GM23248 (cell line): ENCODE measurements around the gene KCNMA1. TPM values are rescaled to one million over a fixed set of nuclear protein-coding genes. Genes with fewer than 3 reads are reported as not detected.

ENCODE experiments used
- DNase-seq: peaks from one replicate; pipeline ENCODE4 v3.0.0-alpha.2; 2015
- H2AFZ ChIP-seq: fragments of 200-600 bp; sonication (generic); 2 replicates; pipeline ENCODE4 v1.6.1; 2016; ENCODE audit warnings: antibody characterized with exemption
- H3F3A ChIP-seq: fragments of 200-600 bp; sonication (generic); 2 replicates; pipeline ENCODE4 v1.6.1; 2016; ENCODE audit warnings: mild to moderate bottlenecking, antibody characterized with exemption, mixed run types; ENCODE audit not compliant: insufficient read depth
- H3K27ac ChIP-seq: fragments of 200-600 bp; sonication (generic); 2 replicates; pipeline ENCODE4 v1.5.1; 2016; ENCODE audit warnings: mild to moderate bottlenecking
- H3K27me3 ChIP-seq: fragments of 200-600 bp; sonication (generic); replicated peaks from 2 replicates; pipeline ENCODE4 v1.6.1; 2016; ENCODE audit warnings: mild to moderate bottlenecking; ENCODE audit not compliant: insufficient read depth
- H3K36me3 ChIP-seq: fragments of 200-600 bp; sonication (generic); 2 replicates; pipeline ENCODE4 v1.6.1; 2016; ENCODE audit warnings: low read depth, mild to moderate bottlenecking
- H3K4me1 ChIP-seq: fragments of 200-600 bp; sonication (generic); 2 replicates; pipeline ENCODE4 v1.6.1; 2016; ENCODE audit warnings: mild to moderate bottlenecking; ENCODE audit not compliant: insufficient read depth
- H3K4me2 ChIP-seq: fragments of 200-600 bp; sonication (generic); one replicate; pipeline ENCODE4 v1.6.1; 2016; ENCODE audit warnings: mild to moderate bottlenecking; ENCODE audit not compliant: unreplicated experiment
- H3K4me3 ChIP-seq: fragments of 200-600 bp; sonication (generic); 2 replicates; pipeline ENCODE4 v1.5.1; 2016; ENCODE audit warnings: mild to moderate bottlenecking
- H3K79me2 ChIP-seq: fragments of 200-600 bp; sonication (generic); 2 replicates; pipeline ENCODE4 v1.6.1; 2016; ENCODE audit warnings: mild to moderate bottlenecking; ENCODE audit not compliant: insufficient read depth
- H3K9ac ChIP-seq: fragments of 200-600 bp; sonication (generic); 2 replicates; pipeline ENCODE4 v1.6.1; 2016; ENCODE audit warnings: mild to moderate bottlenecking
- H3K9me2 ChIP-seq: fragments of 200-600 bp; sonication (generic); 2 replicates; pipeline ENCODE4 v1.6.1; 2016; ENCODE audit warnings: mixed run types, mild to moderate bottlenecking, moderate library complexity; ENCODE audit not compliant: insufficient read depth
- H3K9me3 ChIP-seq: fragments of 200-600 bp; sonication (generic); one replicate; pipeline ENCODE4 v1.6.1; 2017; ENCODE audit warnings: low read depth
- H4K20me1 ChIP-seq: fragments of 200-600 bp; sonication (generic); 2 replicates; pipeline ENCODE4 v1.6.0; 2016; ENCODE audit not compliant: insufficient read depth
- EZH2 ChIP-seq: fragments of 200-600 bp; sonication (generic); IDR thresholded peaks from 2 replicates; pipeline ENCODE4 v1.6.1; 2018; ENCODE audit warnings: antibody characterized with exemption, mild to moderate bottlenecking; ENCODE audit not compliant: insufficient read depth, poor library complexity, severe bottlenecking
- EZH2phosphoT487 ChIP-seq: fragments of 200-600 bp; sonication (generic); IDR thresholded peaks from 2 replicates; pipeline ENCODE4 v1.6.1; 2018; ENCODE audit warnings: antibody characterized with exemption, moderate library complexity, mild to moderate bottlenecking, low read depth; ENCODE audit not compliant: insufficient read depth
- WGBS, 2 experiments: methylation state at CpG; one replicate each; pipeline ENCODE4 v1.1.6; 2015 to 2017; ENCODE audit warnings: low lambda C conversion rate in 2 of 2, low coverage in 1 of 2; ENCODE audit errors: missing lambda C conversion rate in 2 of 2; 5-methylcytosine and 5-hydroxymethylcytosine counted together
- in situ Hi-C: fragments of 300-500 bp; cut with MboI; formaldehyde crosslinking; loops from 2 replicates; pipeline ENCODE4 v1.15.0; 2020
- polyA plus RNA-seq: library from polyadenylated mRNA; unstranded; fragments of >200 nt; fragmentation: Nextera tagmentation; extraction: Ambion mirVana; gene quantifications from 2 replicates; pipeline ENCODE4 v1.2.1, GENCODE V29; 2016
- total RNA-seq: library from RNA; depleted of rRNA; stranded (reverse); fragments of >200 nt; shearing (Covaris generic); gene quantifications from 2 replicates; pipeline ENCODE4 v1.2.3, GENCODE V29; 2014

The KCNMA1 gene
- total and polyA plus RNA-seq, 2 experiments from 2014 or later, result 14.2 to 25.1 TPM

DNA sequence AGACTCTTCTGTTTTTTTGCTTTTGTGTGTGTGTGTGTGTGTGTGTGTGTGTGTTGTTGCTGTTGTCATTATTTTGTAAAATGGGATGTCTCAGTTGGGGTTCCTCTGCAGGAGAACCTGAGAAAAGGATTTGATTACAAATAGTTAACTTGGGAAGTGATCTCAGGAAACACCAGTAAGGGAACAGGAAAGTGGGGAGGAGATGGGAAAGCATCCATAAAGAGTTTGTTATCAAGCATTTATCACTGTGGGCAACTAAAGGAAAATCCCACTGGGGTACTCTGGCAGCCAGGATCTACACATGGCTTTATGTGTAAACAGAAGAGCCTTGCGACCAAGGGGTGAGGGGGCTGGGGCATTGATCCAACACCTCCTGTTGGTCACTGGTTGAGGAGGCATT, 485.4 kb downstream of the KCNMA1 start:
- WGBS, 2 experiments, result 100% methylated on average over 1 of the region's 1 CpG
- no peaks in the 10 kb centered on the region for H3K36me3 ChIP-seq
- H3K4me3 ChIP-seq, result no peak overlapping the region
- peaks cover 18% of the 10 kb centered on the region for H3K4me1 ChIP-seq
- peaks cover 22% of the 10 kb centered on the region for H3F3A ChIP-seq
- H3K9me2 ChIP-seq, result no peaks in the 10 kb centered on the region
- H3K4me2 ChIP-seq, result no peak overlapping the region
- no peaks in the 10 kb centered on the region for H3K79me2 ChIP-seq
- no peaks in the 10 kb centered on the region for H3K27me3 ChIP-seq
- H3K27ac ChIP-seq, result no peak overlapping the region
- no peak overlapping the region for H3K9ac ChIP-seq
- H3K9me3 ChIP-seq, result no peaks in the 10 kb centered on the region
- no peak for DNase-seq
- no peak overlapping the region for H2AFZ ChIP-seq
- H4K20me1 ChIP-seq, result no peaks in the 10 kb centered on the region
- TF ChIP-seq EZH2phosphoT487 (no peak), EZH2 (no peak)
- in situ Hi-C loops, result no loop called here

DNA sequence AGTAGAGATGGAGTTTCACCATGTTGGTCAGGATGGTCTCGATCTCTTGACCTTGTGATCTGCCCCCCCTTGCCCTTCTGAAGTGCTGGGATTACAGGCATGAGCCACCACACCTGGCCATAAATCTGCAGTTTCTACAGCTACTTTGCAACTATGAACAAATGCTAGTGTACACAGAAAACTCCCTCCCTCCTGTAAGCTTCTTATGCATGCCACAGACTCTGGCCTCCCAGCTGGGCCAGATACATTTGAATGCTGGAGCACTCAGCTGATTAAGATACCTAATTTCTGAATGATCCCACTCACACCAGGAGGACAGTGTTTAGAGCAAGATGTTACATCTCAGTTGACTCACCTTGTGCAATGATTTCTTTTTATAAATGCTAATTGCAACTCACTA, 486.2 kb downstream of the KCNMA1 start:
- in situ Hi-C loops, result no loop called here
- no peak for DNase-seq
- no peaks in the 10 kb centered on the region for H3K79me2 ChIP-seq
- H3F3A ChIP-seq, result peaks cover 14% of the 10 kb centered on the region
- WGBS, 2 experiments, result 100% methylated on average over 1 of the region's 1 CpG; no CpG with 5 or more reads in 1 of the 2 experiments
- no peaks in the 10 kb centered on the region for H4K20me1 ChIP-seq
- no peak overlapping the region for H3K9ac ChIP-seq
- no peak overlapping the region for H2AFZ ChIP-seq
- no peak overlapping the region for H3K4me2 ChIP-seq
- no peaks in the 10 kb centered on the region for H3K36me3 ChIP-seq
- no peaks in the 10 kb centered on the region for H3K27me3 ChIP-seq
- TF ChIP-seq EZH2phosphoT487, result no peak
- TF ChIP-seq EZH2, result no peak
- no peak overlapping the region for H3K4me3 ChIP-seq
- H3K9me3 ChIP-seq, result no peaks in the 10 kb centered on the region
- H3K4me1 ChIP-seq, result peaks cover 10% of the 10 kb centered on the region
- no peaks in the 10 kb centered on the region for H3K9me2 ChIP-seq
- H3K27ac ChIP-seq, result no peak overlapping the region

DNA sequence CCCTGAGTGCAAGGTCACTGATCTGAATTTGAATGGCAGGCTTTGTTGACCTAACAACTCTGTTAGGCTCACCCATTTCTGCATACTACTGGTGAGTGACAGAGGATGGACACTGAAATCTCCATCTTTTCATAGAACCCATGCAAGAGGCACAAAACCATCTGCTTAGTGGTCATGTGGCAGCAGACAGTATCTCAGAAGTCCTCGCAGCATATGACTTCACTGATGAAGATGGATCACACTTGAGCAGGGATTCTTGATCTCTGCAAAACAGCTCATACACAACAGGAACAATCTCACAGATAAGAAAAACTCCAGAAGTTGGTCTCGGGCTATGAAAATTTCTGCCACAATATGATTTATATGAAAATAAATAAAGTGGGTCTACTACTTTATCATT, 487.9 kb downstream of the KCNMA1 start:
- Histone ChIP-seq H3K9me3 (no peaks in the 10 kb centered on the region), H3K36me3 (no peaks in the 10 kb centered on the region), H3K9ac (no peak overlapping the region), H3K79me2 (no peaks in the 10 kb centered on the region), H3K4me3 (no peak overlapping the region), H2AFZ (no peak overlapping the region), H3K4me1 (no peaks in the 10 kb centered on the region), H3F3A (no peaks in the 10 kb centered on the region), H3K4me2 (no peak overlapping the region), H4K20me1 (no peaks in the 10 kb centered on the region), H3K9me2 (no peaks in the 10 kb centered on the region), H3K27me3 (no peaks in the 10 kb centered on the region), H3K27ac (no peak overlapping the region)
- TF ChIP-seq EZH2 (no peak), EZH2phosphoT487 (no peak)
- WGBS, 2 experiments, result 82 to 88% methylated on average over 2 of the region's 2 CpGs
- in situ Hi-C loops, result no loop called here
- no peak for DNase-seq

DNA sequence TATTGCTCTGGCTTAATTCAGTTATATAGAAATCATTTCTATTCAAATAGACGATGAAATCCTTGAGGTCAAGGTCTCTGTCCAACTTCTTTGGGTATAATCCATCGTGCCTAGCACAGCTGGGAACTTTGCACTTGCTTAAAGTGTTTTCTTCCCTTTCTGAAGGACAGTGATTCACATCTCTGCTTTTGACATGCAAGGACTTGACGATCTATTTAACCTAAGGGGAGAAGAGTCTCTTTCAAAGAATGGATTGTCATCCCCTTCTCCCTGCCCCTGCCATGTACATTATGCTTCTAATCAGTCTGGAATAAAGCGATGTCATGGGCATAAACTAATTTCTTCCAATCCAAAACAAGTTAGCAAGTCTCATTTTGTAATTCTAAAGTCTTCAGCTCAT, 488.6 kb downstream of the KCNMA1 start:
- no peaks in the 10 kb centered on the region for H3K9me3 ChIP-seq
- no peaks in the 10 kb centered on the region for H3K4me1 ChIP-seq
- no peak overlapping the region for H3K4me2 ChIP-seq
- H3K9ac ChIP-seq, result no peak overlapping the region
- 91 to 93% methylated on average over 4 of the region's 4 CpGs for WGBS, 2 experiments
- H3K36me3 ChIP-seq, result no peaks in the 10 kb centered on the region
- H4K20me1 ChIP-seq, result no peaks in the 10 kb centered on the region
- H3K9me2 ChIP-seq, result no peaks in the 10 kb centered on the region
- no peak overlapping the region for H3K27ac ChIP-seq
- no peak overlapping the region for H3K4me3 ChIP-seq
- H3F3A ChIP-seq, result no peaks in the 10 kb centered on the region
- H3K79me2 ChIP-seq, result no peaks in the 10 kb centered on the region
- H2AFZ ChIP-seq, result no peak overlapping the region
- no peaks in the 10 kb centered on the region for H3K27me3 ChIP-seq
- in situ Hi-C loops, result no loop called here
- TF ChIP-seq EZH2, result no peak
- no peak for TF ChIP-seq EZH2phosphoT487
- DNase-seq, result no peak

DNA sequence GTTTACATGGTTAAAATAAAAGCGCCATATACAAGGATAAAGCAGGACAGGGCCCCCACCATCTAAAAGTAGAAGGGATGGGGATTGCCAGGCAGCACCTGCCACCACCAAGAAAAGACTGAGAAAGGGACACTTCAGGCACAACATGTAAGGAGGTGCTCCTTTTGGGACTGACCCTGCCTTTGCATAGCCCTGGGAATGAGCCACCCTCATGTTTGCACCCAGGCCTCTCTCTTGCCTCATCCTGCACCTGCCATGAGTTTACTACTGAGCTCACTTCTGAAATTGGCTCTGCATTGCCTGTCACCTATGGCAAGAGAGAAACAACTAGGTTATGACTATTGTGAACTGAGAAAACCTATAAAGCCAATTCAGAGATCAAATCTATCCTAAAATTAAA, 489.7 kb downstream of the KCNMA1 start:
- 96 to 100% methylated on average over 1 of the region's 1 CpG for WGBS, 2 experiments
- no peak for DNase-seq
- H4K20me1 ChIP-seq, result no peaks in the 10 kb centered on the region
- TF ChIP-seq EZH2 (no peak), EZH2phosphoT487 (no peak)
- H3K27me3 ChIP-seq, result no peaks in the 10 kb centered on the region
- in situ Hi-C loops, result no loop called here
- no peak overlapping the region for H3K27ac ChIP-seq
- H3K4me1 ChIP-seq, result no peaks in the 10 kb centered on the region
- H3K9me2 ChIP-seq, result no peaks in the 10 kb centered on the region
- no peaks in the 10 kb centered on the region for H3K9me3 ChIP-seq
- H3K4me3 ChIP-seq, result no peak overlapping the region
- no peak overlapping the region for H2AFZ ChIP-seq
- H3K36me3 ChIP-seq, result no peaks in the 10 kb centered on the region
- no peaks in the 10 kb centered on the region for H3F3A ChIP-seq
- no peak overlapping the region for H3K9ac ChIP-seq
- no peak overlapping the region for H3K4me2 ChIP-seq
- no peaks in the 10 kb centered on the region for H3K79me2 ChIP-seq
